T-helper 17 cell (primary cell): Measurements from ENCODE around the gene SLC29A1. TPM values are rescaled to one million over a fixed set of nuclear protein-coding genes. Genes with fewer than 3 reads are reported as not detected.

Experiments
- ATAC-seq: fragments of 150-1000 bp; cut with Tn5 transposase; 2 replicates; pipeline ENCODE4 v1.10.0; 2021; ENCODE audit warnings: mild to moderate bottlenecking, moderate library complexity
- DNase-seq, 3 donors: peaks; one replicate each; pipeline versions ENCODE4 v3.0.0 to v3.0.0-alpha.2; 2020 to 2021
- H3K9me3 ChIP-seq: one replicate; pipeline ENCODE4 v1.7.0; 2013; ENCODE audit warnings: low read length, mild to moderate bottlenecking; ENCODE audit not compliant: control insufficient read depth, poor library complexity, severe bottlenecking
- H3K27ac Mint-ChIP-seq: one replicate; pipeline ENCODE4 v1.8.0; 2022; ENCODE audit warnings: mild to moderate bottlenecking, moderate library complexity, mixed read lengths
- H3K27me3 Mint-ChIP-seq: one replicate; pipeline ENCODE4 v1.8.0; 2022; ENCODE audit warnings: mixed read lengths
- H3K36me3 Mint-ChIP-seq: one replicate; pipeline ENCODE4 v1.8.0; 2022; ENCODE audit warnings: low read depth, mixed read lengths
- H3K4me1 Mint-ChIP-seq: one replicate; pipeline ENCODE4 v1.8.0; 2022; ENCODE audit warnings: mild to moderate bottlenecking, mixed read lengths
- H3K4me3 Mint-ChIP-seq: one replicate; pipeline ENCODE4 v1.8.0; 2022; ENCODE audit warnings: mild to moderate bottlenecking, moderate library complexity, mixed read lengths
- total RNA-seq, 4 donors: library from RNA in 2 of 4; stranded (reverse) in 2 of 4; gene quantifications; one replicate each; pipeline ENCODE4 v1.2.3 and lab custom pipeline; 2022 to 2026

The SLC29A1 gene
- total RNA-seq, 2 donors from 2014 or later = 1.4 to 3.4 TPM

GRCh38 chr6:44270526-44271405 is 47.4 kb downstream of the SLC29A1 start:
- DNase-seq (no peak), ATAC-seq (peak; percentile 13)
- Mint-ChIP-seq H3K27me3 (peaks cover 56% of the 10 kb centered on the region), H3K27ac (no peak overlapping the region), H3K4me1 (peaks cover 19% of the 10 kb centered on the region), H3K36me3 (peaks cover 11% of the 10 kb centered on the region), H3K4me3 (peak overlapping the region; percentile 81)
- H3K9me3 ChIP-seq = no peaks in the 10 kb centered on the region

GRCh38 chr6:44271406-44271723 is 48.0 kb downstream of the SLC29A1 start:
- H3K9me3 ChIP-seq = no peaks in the 10 kb centered on the region
- peak overlapping the region; percentile 81 for H3K4me3 Mint-ChIP-seq
- H3K27me3 Mint-ChIP-seq = peaks cover 56% of the 10 kb centered on the region
- ATAC-seq = no peak
- H3K36me3 Mint-ChIP-seq = peaks cover 11% of the 10 kb centered on the region
- H3K4me1 Mint-ChIP-seq = peaks cover 19% of the 10 kb centered on the region
- H3K27ac Mint-ChIP-seq = no peak overlapping the region
- no peak for DNase-seq

GRCh38 chr6:44271914-44272313 is 48.5 kb downstream of the SLC29A1 start:
- Mint-ChIP-seq H3K27me3 (peaks cover 58% of the 10 kb centered on the region), H3K36me3 (peaks cover 11% of the 10 kb centered on the region), H3K4me1 (peaks cover 14% of the 10 kb centered on the region), H3K27ac (no peak overlapping the region), H3K4me3 (peak overlapping the region; percentile 81)
- ATAC-seq (no peak), DNase-seq (no peak)
- no peaks in the 10 kb centered on the region for H3K9me3 ChIP-seq

- DNase-seq (no peak), ATAC-seq (no peak)
- H3K27ac Mint-ChIP-seq = no peak overlapping the region
- peaks cover 11% of the 10 kb centered on the region for H3K36me3 Mint-ChIP-seq
- H3K27me3 Mint-ChIP-seq = peaks cover 65% of the 10 kb centered on the region
- H3K9me3 ChIP-seq = no peaks in the 10 kb centered on the region
- peaks cover 15% of the 10 kb centered on the region for H3K4me1 Mint-ChIP-seq
- H3K4me3 Mint-ChIP-seq = no peak overlapping the region
These were observed 49.1 kb downstream of the SLC29A1 start for GRCh38 chr6:44272529-44272928.

GRCh38 chr6:44272999-44273566 is 49.7 kb downstream of the SLC29A1 start:
- no peak overlapping the region for H3K27ac Mint-ChIP-seq
- H3K4me1 Mint-ChIP-seq = peaks cover 12% of the 10 kb centered on the region
- H3K9me3 ChIP-seq = no peaks in the 10 kb centered on the region
- H3K4me3 Mint-ChIP-seq = no peak overlapping the region
- peaks cover 70% of the 10 kb centered on the region for H3K27me3 Mint-ChIP-seq
- no peak for DNase-seq
- no peak for ATAC-seq
- H3K36me3 Mint-ChIP-seq = peaks cover 14% of the 10 kb centered on the region

GRCh38 chr6:44273617-44274016 is 50.2 kb downstream of the SLC29A1 start:
- peaks cover 69% of the 10 kb centered on the region for H3K27me3 Mint-ChIP-seq
- H3K27ac Mint-ChIP-seq = no peak overlapping the region
- H3K4me1 Mint-ChIP-seq = peaks cover 12% of the 10 kb centered on the region
- no peak for ATAC-seq
- DNase-seq = no peak
- H3K9me3 ChIP-seq = no peaks in the 10 kb centered on the region
- H3K4me3 Mint-ChIP-seq = no peak overlapping the region
- H3K36me3 Mint-ChIP-seq = peaks cover 14% of the 10 kb centered on the region

GRCh38 chr6:44275271-44275748 is 51.9 kb downstream of the SLC29A1 start:
- Mint-ChIP-seq H3K27me3 (peaks cover 71% of the 10 kb centered on the region), H3K27ac (no peak overlapping the region), H3K4me3 (no peak overlapping the region), H3K36me3 (peaks cover 14% of the 10 kb centered on the region), H3K4me1 (peaks cover 9% of the 10 kb centered on the region)
- no peak for DNase-seq
- no peak for ATAC-seq
- H3K9me3 ChIP-seq = no peaks in the 10 kb centered on the region

GRCh38 chr6:44275749-44276648 is 52.6 kb downstream of the SLC29A1 start:
- DNase-seq = no peak
- Mint-ChIP-seq H3K4me1 (peaks cover 8% of the 10 kb centered on the region), H3K27ac (no peak overlapping the region), H3K36me3 (peaks cover 14% of the 10 kb centered on the region), H3K27me3 (peaks cover 75% of the 10 kb centered on the region), H3K4me3 (peak overlapping the region; percentile 70)
- peak; percentile 77 for ATAC-seq
- no peaks in the 10 kb centered on the region for H3K9me3 ChIP-seq

GRCh38 chr6:44276667-44277640 is 53.6 kb downstream of the SLC29A1 start:
- H3K4me1 Mint-ChIP-seq = peaks cover 3% of the 10 kb centered on the region
- H3K27ac Mint-ChIP-seq = no peak overlapping the region
- H3K27me3 Mint-ChIP-seq = peaks cover 67% of the 10 kb centered on the region
- no peak for DNase-seq
- no peaks in the 10 kb centered on the region for H3K9me3 ChIP-seq
- H3K4me3 Mint-ChIP-seq = peak overlapping the region; percentile 70
- H3K36me3 Mint-ChIP-seq = peaks cover 15% of the 10 kb centered on the region
- ATAC-seq = no peak

GRCh38 chr6:44277763-44278162 is 54.4 kb downstream of the SLC29A1 start:
- ATAC-seq (no peak), DNase-seq (no peak)
- H3K4me1 Mint-ChIP-seq = peaks cover 3% of the 10 kb centered on the region
- H3K27me3 Mint-ChIP-seq = peaks cover 59% of the 10 kb centered on the region
- H3K36me3 Mint-ChIP-seq = peaks cover 13% of the 10 kb centered on the region
- H3K27ac Mint-ChIP-seq = no peak overlapping the region
- H3K4me3 Mint-ChIP-seq = peak overlapping the region; percentile 59
- H3K9me3 ChIP-seq = no peaks in the 10 kb centered on the region

- peaks cover 3% of the 10 kb centered on the region for H3K4me1 Mint-ChIP-seq
- H3K9me3 ChIP-seq = no peaks in the 10 kb centered on the region
- peaks cover 58% of the 10 kb centered on the region for H3K27me3 Mint-ChIP-seq
- no peak overlapping the region for H3K4me3 Mint-ChIP-seq
- ATAC-seq (no peak), DNase-seq (no peak)
- no peak overlapping the region for H3K27ac Mint-ChIP-seq
- peaks cover 11% of the 10 kb centered on the region for H3K36me3 Mint-ChIP-seq
These were observed 54.9 kb downstream of the SLC29A1 start for GRCh38 chr6:44278315-44278714.
